GM13977 (cell line): ENCODE data around the gene TMEM203.

Experiments
- DNase-seq: peaks from one replicate; pipeline ENCODE4 v3.0.0; 2012; ENCODE audit warnings: low spot score
- CTCF ChIP-seq: IDR thresholded peaks from 2 replicates; pipeline ENCODE4 v1.5.1; 2012; ENCODE audit warnings: mild to moderate bottlenecking, control low read depth; ENCODE audit not compliant: insufficient read depth; ENCODE audit errors: extremely low read depth, missing control alignments
- in situ Hi-C: fragments of 300-500 bp; cut with MboI; formaldehyde crosslinking; loops from one replicate; pipeline ENCODE4 v1.12.0; 2022; ENCODE audit warnings: low sequenced_read_pairs, low pct_unique_long_range_greater_than_20kb, mixed read lengths, inconsistent platforms; ENCODE audit not compliant: unreplicated experiment

The TMEM203 gene

GRCh38 chr9:137217276-137218211 is 12.1 kb upstream of the TMEM203 start:
- DNase-seq: no peak
- TF ChIP-seq CTCF: no peak
- in situ Hi-C loops: no loop called here

GRCh38 chr9:137216188-137216965 is 10.9 kb upstream of the TMEM203 start:
- no peak for DNase-seq
- in situ Hi-C loops: no loop called here
- no peak for TF ChIP-seq CTCF

- no peak for TF ChIP-seq CTCF
- in situ Hi-C loops: no loop called here
- no peak for DNase-seq
Observed at GRCh38 chr9:137215196-137215986, 9.9 kb upstream of the TMEM203 start.

- TF ChIP-seq CTCF: no peak
- DNase-seq: no peak
- in situ Hi-C loops: no loop called here
Observed at GRCh38 chr9:137214620-137215019, 9.2 kb upstream of the TMEM203 start.

GRCh38 chr9:137213160-137214060 is 8.0 kb upstream of the TMEM203 start:
- in situ Hi-C loops: no loop called here
- DNase-seq: no peak
- peak; percentile 34 for TF ChIP-seq CTCF
